Parathyroid adenoma (tissue), 2 donors: ENCODE results near the gene ACP6.

Experiments used
- H2AFZ ChIP-seq: fragments of 300-600 bp; sonication (generic); one replicate; pipeline ENCODE4 v1.7.0; 2017; ENCODE audit warnings: antibody characterized with exemption, mild to moderate bottlenecking
- H3K27ac ChIP-seq: fragments of 300-600 bp; sonication (generic); one replicate; pipeline ENCODE4 v1.7.0; 2017
- H3K27me3 ChIP-seq: fragments of 300-600 bp; sonication (generic); one replicate; pipeline ENCODE4 v1.7.0; 2017; ENCODE audit warnings: low read length; ENCODE audit not compliant: control insufficient read depth, insufficient read depth
- H3K36me3 ChIP-seq: fragments of 300-600 bp; sonication (generic); one replicate; pipeline ENCODE4 v1.7.0; 2017; ENCODE audit warnings: low read length; ENCODE audit not compliant: control insufficient read depth, insufficient read depth
- H3K4me1 ChIP-seq: fragments of 300-600 bp; sonication (generic); one replicate; pipeline ENCODE4 v1.7.0; 2017; ENCODE audit warnings: control low read depth
- H3K4me2 ChIP-seq: fragments of 300-600 bp; sonication (generic); one replicate; pipeline ENCODE4 v1.7.0; 2017; ENCODE audit warnings: low read length
- H3K4me3 ChIP-seq: fragments of 300-600 bp; sonication (generic); one replicate; pipeline ENCODE4 v1.7.0; 2017; ENCODE audit warnings: low read depth, low read length
- H3K79me2 ChIP-seq: fragments of 300-600 bp; sonication (generic); one replicate; pipeline ENCODE4 v1.7.0; 2017; ENCODE audit warnings: control low read depth
- H3K9ac ChIP-seq: fragments of 300-600 bp; sonication (generic); one replicate; pipeline ENCODE4 v1.7.0; 2017; ENCODE audit warnings: mild to moderate bottlenecking
- H3K9me3 ChIP-seq: fragments of 300-600 bp; sonication (generic); one replicate; pipeline ENCODE4 v1.7.0; 2017; ENCODE audit warnings: low read length; ENCODE audit not compliant: control insufficient read depth
- CTCF ChIP-seq: fragments of 300-600 bp; sonication (generic); IDR thresholded peaks from one replicate; pipeline ENCODE4 v1.7.0; 2017; ENCODE audit warnings: antibody characterized with exemption, mild to moderate bottlenecking
- donor health status: primary hyperparathyroidism.

The ACP6 gene

DNA sequence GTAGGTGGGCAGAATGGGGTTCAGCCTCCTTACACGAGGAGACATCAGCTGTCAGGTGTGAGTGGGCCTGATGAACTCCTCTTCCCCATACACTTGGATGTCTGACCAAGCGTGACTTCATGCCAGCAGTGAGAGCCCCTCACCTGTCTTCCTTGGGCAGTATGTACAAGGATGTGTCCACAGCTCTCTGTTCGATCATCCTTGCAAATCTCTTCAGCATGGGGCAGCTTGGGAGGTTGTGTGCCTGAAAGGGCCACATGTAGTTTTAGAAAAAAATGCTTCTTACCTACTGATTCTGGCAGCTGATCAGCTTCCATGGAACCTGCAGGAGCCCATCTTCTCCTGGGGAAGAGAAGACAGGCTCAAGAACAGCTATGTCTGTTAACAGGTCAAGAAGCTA lies 18.0 kb downstream of the ACP6 start:
- Histone ChIP-seq H3K9me3 (no peaks in the 10 kb centered on the region), H3K79me2 (no peaks in the 10 kb centered on the region), H3K9ac (no peak overlapping the region), H3K36me3 (no peaks in the 10 kb centered on the region), H3K27me3 (no peaks in the 10 kb centered on the region), H3K4me2 (no peak overlapping the region), H3K4me3 (no peak overlapping the region), H2AFZ (no peak overlapping the region), H3K27ac (no peak overlapping the region), H3K4me1 (no peaks in the 10 kb centered on the region)
- TF ChIP-seq CTCF = no peak

GRCh38 chr1:147651466-147651865 lies 18.9 kb downstream of the ACP6 start:
- Histone ChIP-seq H3K79me2 (no peaks in the 10 kb centered on the region), H3K27ac (no peak overlapping the region), H3K36me3 (no peaks in the 10 kb centered on the region), H3K9me3 (no peaks in the 10 kb centered on the region), H2AFZ (no peak overlapping the region), H3K27me3 (no peaks in the 10 kb centered on the region), H3K9ac (no peak overlapping the region), H3K4me3 (no peak overlapping the region), H3K4me1 (peaks cover 2% of the 10 kb centered on the region), H3K4me2 (no peak overlapping the region)
- TF ChIP-seq CTCF = no peak

- Histone ChIP-seq H2AFZ (no peak overlapping the region), H3K36me3 (no peaks in the 10 kb centered on the region), H3K79me2 (no peaks in the 10 kb centered on the region), H3K27ac (no peak overlapping the region), H3K4me1 (peaks cover 2% of the 10 kb centered on the region), H3K27me3 (no peaks in the 10 kb centered on the region), H3K4me2 (no peak overlapping the region), H3K9ac (no peak overlapping the region), H3K9me3 (no peaks in the 10 kb centered on the region), H3K4me3 (no peak overlapping the region)
- no peak for TF ChIP-seq CTCF
Measured at GRCh38 chr1:147648933-147649332, 21.4 kb downstream of the ACP6 start.

- Histone ChIP-seq H3K79me2 (no peaks in the 10 kb centered on the region), H3K4me2 (no peak overlapping the region), H3K9me3 (no peaks in the 10 kb centered on the region), H2AFZ (no peak overlapping the region), H3K27ac (no peak overlapping the region), H3K36me3 (no peaks in the 10 kb centered on the region), H3K4me3 (no peak overlapping the region), H3K9ac (no peak overlapping the region), H3K4me1 (peaks cover 2% of the 10 kb centered on the region), H3K27me3 (no peaks in the 10 kb centered on the region)
- TF ChIP-seq CTCF = no peak
Measured at GRCh38 chr1:147647796-147648633, 22.3 kb downstream of the ACP6 start.

DNA sequence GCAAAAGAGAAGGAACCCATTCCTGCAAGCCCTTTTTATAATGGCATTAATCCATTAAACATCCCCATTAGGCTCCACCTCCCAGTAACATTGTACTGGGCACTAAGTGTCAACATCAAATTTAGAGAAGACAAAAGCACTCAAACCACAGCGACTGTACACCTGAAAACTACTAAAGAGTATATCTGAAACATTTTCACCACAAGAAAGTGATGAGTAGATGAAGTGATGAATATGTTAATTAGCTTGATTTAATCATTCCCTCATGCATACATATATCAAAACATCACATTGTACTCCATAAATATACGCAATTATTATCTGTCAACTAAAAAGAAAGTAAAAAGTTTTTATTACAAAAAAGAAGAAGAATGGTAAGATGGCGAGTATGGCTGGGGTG lies 26.4 kb downstream of the ACP6 start:
- H2AFZ ChIP-seq = no peak overlapping the region
- H3K9me3 ChIP-seq = no peaks in the 10 kb centered on the region
- no peaks in the 10 kb centered on the region for H3K36me3 ChIP-seq
- no peak overlapping the region for H3K4me2 ChIP-seq
- H3K9ac ChIP-seq = no peak overlapping the region
- H3K4me3 ChIP-seq = no peak overlapping the region
- H3K4me1 ChIP-seq = peaks cover 6% of the 10 kb centered on the region
- H3K27me3 ChIP-seq = no peaks in the 10 kb centered on the region
- H3K79me2 ChIP-seq = peaks cover 4% of the 10 kb centered on the region
- H3K27ac ChIP-seq = no peak overlapping the region
- TF ChIP-seq CTCF = no peak
